ENCODE measurements around the gene ENTHD1.

ENTHD1 gene

GRCh38 chr22:39731481-39731880 lies 162.1 kb downstream of the ENTHD1 start:
- H3K27ac ChIP-seq (ENCODE audit: insufficient read depth in 1 of 2, low read depth in 1 of 2, low read length in 2 of 2, poor library complexity in 1 of 2, severe bottlenecking in 2 of 2): no peak overlapping the region
- WGBS (ENCODE audit: insufficient coverage): 94% methylated on average over 4 of the region's 5 CpGs
- POLR2A ChIA-PET: no interaction called here
- H3K4me3 ChIP-seq (ENCODE audit: control insufficient read depth in 1 of 7, extremely low read depth in 1 of 7, insufficient read depth in 4 of 7, low read depth in 2 of 7, low read length in 6 of 7): no peak overlapping the region
- DNase-seq: no peak
- no peaks in the 10 kb centered on the region for H3K9me3 ChIP-seq (ENCODE audit: control extremely low read depth in 1 of 5, control insufficient read depth in 4 of 5, insufficient read depth in 2 of 5, low read depth in 1 of 5, low read length in 4 of 5)
- no peaks in the 10 kb centered on the region for H3K36me3 ChIP-seq (ENCODE audit: control insufficient read depth in 4 of 4, insufficient read depth in 4 of 4, low read length in 3 of 4)
- CTCF ChIA-PET: no interaction called here
- peaks cover 0 to 41% (median 12%) of the 10 kb centered on the region in 5 experiments for H3K27me3 ChIP-seq (replicated peaks in 2 of 5; ENCODE audit: control insufficient read depth in 4 of 5, insufficient read depth in 5 of 5, low read length in 4 of 5)
- no peaks in the 10 kb centered on the region for H3K4me1 ChIP-seq (ENCODE audit: control extremely low read depth in 1 of 4, control insufficient read depth in 4 of 4, insufficient read depth in 4 of 4, low read length in 3 of 4)

- H3K9me3 ChIP-seq (ENCODE audit: control extremely low read depth in 1 of 5, control insufficient read depth in 4 of 5, insufficient read depth in 2 of 5, low read depth in 1 of 5, low read length in 4 of 5): no peaks in the 10 kb centered on the region
- H3K4me1 ChIP-seq (ENCODE audit: control extremely low read depth in 1 of 4, control insufficient read depth in 4 of 4, insufficient read depth in 4 of 4, low read length in 3 of 4): no peaks in the 10 kb centered on the region
- H3K36me3 ChIP-seq (ENCODE audit: control insufficient read depth in 4 of 4, insufficient read depth in 4 of 4, low read length in 3 of 4): no peaks in the 10 kb centered on the region
- no peak for DNase-seq
- 85% methylated on average over 11 of the region's 13 CpGs for WGBS (ENCODE audit: insufficient coverage)
- H3K27ac ChIP-seq (ENCODE audit: insufficient read depth in 1 of 2, low read depth in 1 of 2, low read length in 2 of 2, poor library complexity in 1 of 2, severe bottlenecking in 2 of 2): no peak overlapping the region
- H3K4me3 ChIP-seq (ENCODE audit: control insufficient read depth in 1 of 7, extremely low read depth in 1 of 7, insufficient read depth in 4 of 7, low read depth in 2 of 7, low read length in 6 of 7): no peak overlapping the region
- H3K27me3 ChIP-seq (replicated peaks in 2 of 5; ENCODE audit: control insufficient read depth in 4 of 5, insufficient read depth in 5 of 5, low read length in 4 of 5): peaks cover 0 to 45% (median 10%) of the 10 kb centered on the region in 5 experiments
- ChIA-PET CTCF (no interaction called here), POLR2A (no interaction called here)
Measured at GRCh38 chr22:39729141-39729934, 164.2 kb downstream of the ENTHD1 start.

- ChIA-PET CTCF (no interaction called here), POLR2A (no interaction called here)
- DNase-seq: no peak
- Histone ChIP-seq H3K4me1 (ENCODE audit: control extremely low read depth in 1 of 4, control insufficient read depth in 4 of 4, insufficient read depth in 4 of 4, low read length in 3 of 4) (no peaks in the 10 kb centered on the region), H3K36me3 (ENCODE audit: control insufficient read depth in 4 of 4, insufficient read depth in 4 of 4, low read length in 3 of 4) (no peaks in the 10 kb centered on the region), H3K9me3 (ENCODE audit: control extremely low read depth in 1 of 5, control insufficient read depth in 4 of 5, insufficient read depth in 2 of 5, low read depth in 1 of 5, low read length in 4 of 5) (no peaks in the 10 kb centered on the region), H3K4me3 (ENCODE audit: control insufficient read depth in 1 of 7, extremely low read depth in 1 of 7, insufficient read depth in 4 of 7, low read depth in 2 of 7, low read length in 6 of 7) (no peak overlapping the region), H3K27me3 (replicated peaks in 2 of 5; ENCODE audit: control insufficient read depth in 4 of 5, insufficient read depth in 5 of 5, low read length in 4 of 5) (peaks cover 0 to 46% (median 10%) of the 10 kb centered on the region in 5 experiments), H3K27ac (ENCODE audit: insufficient read depth in 1 of 2, low read depth in 1 of 2, low read length in 2 of 2, poor library complexity in 1 of 2, severe bottlenecking in 2 of 2) (no peak overlapping the region)
- 93% methylated on average over 10 of the region's 12 CpGs for WGBS (ENCODE audit: insufficient coverage)
Measured at GRCh38 chr22:39728236-39728860, 165.2 kb downstream of the ENTHD1 start.

GRCh38 chr22:39727541-39727940 lies 166.0 kb downstream of the ENTHD1 start:
- H3K27me3 ChIP-seq (replicated peaks in 2 of 5; ENCODE audit: control insufficient read depth in 4 of 5, insufficient read depth in 5 of 5, low read length in 4 of 5): peaks cover 0 to 44% (median 8%) of the 10 kb centered on the region in 5 experiments
- no peaks in the 10 kb centered on the region for H3K9me3 ChIP-seq (ENCODE audit: control extremely low read depth in 1 of 5, control insufficient read depth in 4 of 5, insufficient read depth in 2 of 5, low read depth in 1 of 5, low read length in 4 of 5)
- WGBS (ENCODE audit: insufficient coverage): 59% methylated on average over 14 of the region's 15 CpGs
- no peaks in the 10 kb centered on the region for H3K4me1 ChIP-seq (ENCODE audit: control extremely low read depth in 1 of 4, control insufficient read depth in 4 of 4, insufficient read depth in 4 of 4, low read length in 3 of 4)
- no peaks in the 10 kb centered on the region for H3K36me3 ChIP-seq (ENCODE audit: control insufficient read depth in 4 of 4, insufficient read depth in 4 of 4, low read length in 3 of 4)
- CTCF ChIA-PET: no interaction called here
- POLR2A ChIA-PET: no interaction called here
- DNase-seq: no peak
- H3K27ac ChIP-seq (ENCODE audit: insufficient read depth in 1 of 2, low read depth in 1 of 2, low read length in 2 of 2, poor library complexity in 1 of 2, severe bottlenecking in 2 of 2): no peak overlapping the region
- H3K4me3 ChIP-seq (ENCODE audit: control insufficient read depth in 1 of 7, extremely low read depth in 1 of 7, insufficient read depth in 4 of 7, low read depth in 2 of 7, low read length in 6 of 7): no peak overlapping the region

GRCh38 chr22:39725351-39726035 lies 168.1 kb downstream of the ENTHD1 start:
- no peak for DNase-seq
- Histone ChIP-seq H3K9me3 (ENCODE audit: control extremely low read depth in 1 of 5, control insufficient read depth in 4 of 5, insufficient read depth in 2 of 5, low read depth in 1 of 5, low read length in 4 of 5) (no peaks in the 10 kb centered on the region), H3K27me3 (replicated peaks in 2 of 5; ENCODE audit: control insufficient read depth in 4 of 5, insufficient read depth in 5 of 5, low read length in 4 of 5) (peaks cover 0 to 50% (median 16%) of the 10 kb centered on the region in 5 experiments), H3K4me1 (ENCODE audit: control extremely low read depth in 1 of 4, control insufficient read depth in 4 of 4, insufficient read depth in 4 of 4, low read length in 3 of 4) (no peaks in the 10 kb centered on the region), H3K36me3 (ENCODE audit: control insufficient read depth in 4 of 4, insufficient read depth in 4 of 4, low read length in 3 of 4) (no peaks in the 10 kb centered on the region), H3K27ac (ENCODE audit: insufficient read depth in 1 of 2, low read depth in 1 of 2, low read length in 2 of 2, poor library complexity in 1 of 2, severe bottlenecking in 2 of 2) (no peak overlapping the region), H3K4me3 (ENCODE audit: control insufficient read depth in 1 of 7, extremely low read depth in 1 of 7, insufficient read depth in 4 of 7, low read depth in 2 of 7, low read length in 6 of 7) (no peak overlapping the region)
- CTCF ChIA-PET: no interaction called here
- POLR2A ChIA-PET: interaction anchor here (0.6 kb wide), 1 partner anchor 733 kb away, joined by 4 read pairs; no protein-coding TSS in a partner anchor
- WGBS (ENCODE audit: insufficient coverage): 74% methylated on average over 8 of the region's 9 CpGs

GRCh38 chr22:39724857-39725256 lies 168.7 kb downstream of the ENTHD1 start:
- Histone ChIP-seq H3K9me3 (ENCODE audit: control extremely low read depth in 1 of 5, control insufficient read depth in 4 of 5, insufficient read depth in 2 of 5, low read depth in 1 of 5, low read length in 4 of 5) (no peaks in the 10 kb centered on the region), H3K4me1 (ENCODE audit: control extremely low read depth in 1 of 4, control insufficient read depth in 4 of 4, insufficient read depth in 4 of 4, low read length in 3 of 4) (no peaks in the 10 kb centered on the region), H3K36me3 (ENCODE audit: control insufficient read depth in 4 of 4, insufficient read depth in 4 of 4, low read length in 3 of 4) (no peaks in the 10 kb centered on the region), H3K27ac (ENCODE audit: insufficient read depth in 1 of 2, low read depth in 1 of 2, low read length in 2 of 2, poor library complexity in 1 of 2, severe bottlenecking in 2 of 2) (no peak overlapping the region), H3K4me3 (ENCODE audit: control insufficient read depth in 1 of 7, extremely low read depth in 1 of 7, insufficient read depth in 4 of 7, low read depth in 2 of 7, low read length in 6 of 7) (no peak overlapping the region), H3K27me3 (replicated peaks in 2 of 5; ENCODE audit: control insufficient read depth in 4 of 5, insufficient read depth in 5 of 5, low read length in 4 of 5) (peaks cover 0 to 55% (median 18%) of the 10 kb centered on the region in 5 experiments)
- ChIA-PET CTCF (no interaction called here), POLR2A (interaction anchor here (0.6 kb wide), 1 partner anchor 734 kb away, joined by 4 read pairs; no protein-coding TSS in a partner anchor)
- WGBS (ENCODE audit: insufficient coverage): 97% methylated on average over 9 of the region's 9 CpGs
- DNase-seq: no peak

- Histone ChIP-seq H3K27me3 (replicated peaks in 2 of 5; ENCODE audit: control insufficient read depth in 4 of 5, insufficient read depth in 5 of 5, low read length in 4 of 5) (peaks cover 0 to 53% (median 16%) of the 10 kb centered on the region in 5 experiments), H3K36me3 (ENCODE audit: control insufficient read depth in 4 of 4, insufficient read depth in 4 of 4, low read length in 3 of 4) (no peaks in the 10 kb centered on the region), H3K27ac (ENCODE audit: insufficient read depth in 1 of 2, low read depth in 1 of 2, low read length in 2 of 2, poor library complexity in 1 of 2, severe bottlenecking in 2 of 2) (no peak overlapping the region), H3K4me3 (ENCODE audit: control insufficient read depth in 1 of 7, extremely low read depth in 1 of 7, insufficient read depth in 4 of 7, low read depth in 2 of 7, low read length in 6 of 7) (no peak overlapping the region), H3K4me1 (ENCODE audit: control extremely low read depth in 1 of 4, control insufficient read depth in 4 of 4, insufficient read depth in 4 of 4, low read length in 3 of 4) (no peaks in the 10 kb centered on the region), H3K9me3 (ENCODE audit: control extremely low read depth in 1 of 5, control insufficient read depth in 4 of 5, insufficient read depth in 2 of 5, low read depth in 1 of 5, low read length in 4 of 5) (no peaks in the 10 kb centered on the region)
- POLR2A ChIA-PET: no interaction called here
- DNase-seq: no peak
- 100% methylated on average over 3 of the region's 4 CpGs for WGBS (ENCODE audit: insufficient coverage)
- CTCF ChIA-PET: no interaction called here
Measured at GRCh38 chr22:39724390-39724789, 169.2 kb downstream of the ENTHD1 start.
